ENCODE measurements around the gene TACSTD2. TPM values are rescaled to one million over a fixed set of nuclear protein-coding genes. Genes with fewer than 3 reads are reported as not detected.
"Not testable (repeated sequence)": the region's sequence is repeated elsewhere in the genome, so short reads cannot be mapped to it uniquely, and the experiment has no call there.

The TACSTD2 gene
- total RNA-seq, 2 experiments from 2014 or later, result not detected

- ChIA-PET POLR2A (interaction anchor here (0.5 to 3.9 kb wide), 3 partner anchors 9 to 1391 kb away, joined by 3 to 24 read pairs (median 6); no protein-coding TSS in a partner anchor), CTCF (ENCODE audit: unreplicated experiment) (no interaction called here)
- intact Hi-C loops (cut with micrococcal nuclease; ENCODE audit: unreplicated experiment), result no loop called here
- Histone ChIP-seq H3K4me3 (ENCODE audit: low read depth, low read length, poor library complexity, severe bottlenecking) (no peak overlapping the region), H3K9me3 (ENCODE audit: low read length) (no peaks in the 10 kb centered on the region), H3K36me3 (ENCODE audit: insufficient read depth, low read length) (peaks cover 5% of the 10 kb centered on the region; the same call in 1 of the 2 replicates), H3K4me1 (ENCODE audit: insufficient read depth, low read length, poor library complexity, severe bottlenecking) (no peaks in the 10 kb centered on the region), H3K4me2 (ENCODE audit: low read length) (no peak overlapping the region), H3K27ac (ENCODE audit: low read depth, low read length, poor library complexity, severe bottlenecking) (no peak overlapping the region), H4K20me1 (ENCODE audit: insufficient read depth, low read length) (no peaks in the 10 kb centered on the region), H3K9me2 (ENCODE audit: insufficient read depth, low read length) (no peaks in the 10 kb centered on the region), H3K79me2 (ENCODE audit: insufficient read depth, low read depth, low read length) (no peaks in the 10 kb centered on the region), H2AFZ (ENCODE audit: low read length) (no peak overlapping the region)
- DNase-seq (ENCODE audit: low spot score), result no peak
- BruUV-seq (replicated peaks), result no TSS peak
- TF ChIP-seq CTCF (conservative IDR thresholded peaks at IDR 0.05; ENCODE audit: low read length), result no peak
- TF ChIP-seq EZH2phosphoT487 (IDR thresholded peaks at IDR 0.05; ENCODE audit: borderline replicate concordance, low read depth, low read length), result no peak
These were observed 37.5 kb downstream of the TACSTD2 start for GRCh38 chr1:58539553-58539952.

GRCh38 chr1:58538821-58539220 lies 38.2 kb downstream of the TACSTD2 start:
- ChIA-PET CTCF (ENCODE audit: unreplicated experiment) (no interaction called here), POLR2A (interaction anchor here (3.9 kb wide), 1 partner anchor 12 kb away, joined by 24 read pairs; no protein-coding TSS in a partner anchor)
- no peak for DNase-seq (ENCODE audit: low spot score)
- BruUV-seq (replicated peaks), result no TSS peak
- H3K9me2 ChIP-seq (ENCODE audit: insufficient read depth, low read length), result no peaks in the 10 kb centered on the region
- H3K4me1 ChIP-seq (ENCODE audit: insufficient read depth, low read length, poor library complexity, severe bottlenecking), result no peaks in the 10 kb centered on the region
- no peaks in the 10 kb centered on the region for H4K20me1 ChIP-seq (ENCODE audit: insufficient read depth, low read length)
- intact Hi-C loops (cut with micrococcal nuclease; ENCODE audit: unreplicated experiment), result no loop called here
- H3K27ac ChIP-seq (ENCODE audit: low read depth, low read length, poor library complexity, severe bottlenecking), result no peak overlapping the region
- no peak overlapping the region for H2AFZ ChIP-seq (ENCODE audit: low read length)
- no peaks in the 10 kb centered on the region for H3K79me2 ChIP-seq (ENCODE audit: insufficient read depth, low read depth, low read length)
- TF ChIP-seq CTCF (conservative IDR thresholded peaks at IDR 0.05; ENCODE audit: low read length) (no peak), EZH2phosphoT487 (IDR thresholded peaks at IDR 0.05; ENCODE audit: borderline replicate concordance, low read depth, low read length) (no peak)
- H3K9me3 ChIP-seq (ENCODE audit: low read length), result no peaks in the 10 kb centered on the region
- H3K36me3 ChIP-seq (ENCODE audit: insufficient read depth, low read length), result peaks cover 5% of the 10 kb centered on the region; the same call in 1 of the 2 replicates
- H3K4me2 ChIP-seq (ENCODE audit: low read length), result no peak overlapping the region
- no peak overlapping the region for H3K4me3 ChIP-seq (ENCODE audit: low read depth, low read length, poor library complexity, severe bottlenecking)

- H3K36me3 ChIP-seq (ENCODE audit: insufficient read depth, low read length); H3K9me3 ChIP-seq (ENCODE audit: low read length); H3K9me2 ChIP-seq (ENCODE audit: insufficient read depth, low read length); H3K79me2 ChIP-seq (ENCODE audit: insufficient read depth, low read depth, low read length); H4K20me1 ChIP-seq (ENCODE audit: insufficient read depth, low read length); BruUV-seq (replicated peaks); POLR2A ChIA-PET; H3K27ac ChIP-seq (ENCODE audit: low read depth, low read length, poor library complexity, severe bottlenecking); H3K4me3 ChIP-seq (ENCODE audit: low read depth, low read length, poor library complexity, severe bottlenecking); CTCF ChIA-PET (ENCODE audit: unreplicated experiment); DNase-seq (ENCODE audit: low spot score); H2AFZ ChIP-seq (ENCODE audit: low read length); intact Hi-C loops (cut with micrococcal nuclease; ENCODE audit: unreplicated experiment): not testable (repeated sequence)
- H3K4me2 ChIP-seq (ENCODE audit: low read length), result peak overlapping the region; percentile 7; the same call in 1 of the 2 replicates
- H3K4me1 ChIP-seq (ENCODE audit: insufficient read depth, low read length, poor library complexity, severe bottlenecking), result peaks cover 30% of the 10 kb centered on the region
These were observed 45.2 kb downstream of the TACSTD2 start for GRCh38 chr1:58531842-58532241.
